Mononuclear cell (primary cell): ENCODE data around the gene SPN. TPM values are rescaled to one million over a fixed set of nuclear protein-coding genes. Genes with fewer than 3 reads are reported as not detected.
"Not testable (repeated sequence)": the region's sequence is repeated elsewhere in the genome, so short reads cannot be mapped to it uniquely, and the experiment has no call there.

ENCODE experiments used
- H3K27me3 ChIP-seq: 2 replicates; pipeline ENCODE4 v1.6.0; 2011; ENCODE audit warnings: low read length, control low read depth; ENCODE audit not compliant: insufficient read depth
- H3K4me1 ChIP-seq: 2 replicates; pipeline ENCODE4 v1.5.1; 2011; ENCODE audit warnings: mild to moderate bottlenecking, low read length, control low read depth; ENCODE audit not compliant: insufficient read depth
- H3K4me3 ChIP-seq: 2 replicates; pipeline ENCODE4 v1.5.1; 2011; ENCODE audit warnings: mild to moderate bottlenecking, low read length, moderate library complexity
- H3K9me3 ChIP-seq: 2 replicates; pipeline ENCODE4 v1.5.1; 2011; ENCODE audit warnings: low read depth, mild to moderate bottlenecking, control low read depth, low read length
- total RNA-seq: library from RNA; depleted of rRNA; stranded (reverse); fragments of >200 nt; gene quantifications from one replicate; pipeline ENCODE4 v1.2.3, GENCODE V29; 2012

Gene SPN
- total RNA-seq, 1 donor: 29.7 TPM

- peaks cover 32% of the 10 kb centered on the region for H3K4me1 ChIP-seq
- H3K9me3 ChIP-seq: no peaks in the 10 kb centered on the region
These were observed 36.5 kb downstream of the SPN start for GRCh38 chr16:29699324-29700219.

GRCh38 chr16:29700253-29700987, 37.4 kb downstream of the SPN start:
- Histone ChIP-seq H3K27me3 (no peaks in the 10 kb centered on the region), H3K4me3 (no peak overlapping the region), H3K4me1 (peaks cover 32% of the 10 kb centered on the region), H3K9me3 (no peaks in the 10 kb centered on the region)

More at GRCh38 chr16:29699324-29700219, 36.5 kb downstream of the SPN start:
- no peaks in the 10 kb centered on the region for H3K27me3 ChIP-seq
- H3K4me3 ChIP-seq: no peak overlapping the region

GRCh38 chr16:29701214-29701555, 38.1 kb downstream of the SPN start:
- Histone ChIP-seq H3K4me3 (no peak overlapping the region), H3K4me1 (peaks cover 32% of the 10 kb centered on the region), H3K9me3 (no peaks in the 10 kb centered on the region), H3K27me3 (no peaks in the 10 kb centered on the region)

GRCh38 chr16:29702269-29702668, 39.2 kb downstream of the SPN start:
- Histone ChIP-seq H3K9me3 (no peaks in the 10 kb centered on the region), H3K27me3 (no peaks in the 10 kb centered on the region), H3K4me3 (no peak overlapping the region), H3K4me1 (peaks cover 32% of the 10 kb centered on the region)

GRCh38 chr16:29705030-29705429, 42.0 kb downstream of the SPN start:
- no peak overlapping the region for H3K4me3 ChIP-seq
- no peaks in the 10 kb centered on the region for H3K9me3 ChIP-seq
- H3K4me1 ChIP-seq: peaks cover 33% of the 10 kb centered on the region
- no peaks in the 10 kb centered on the region for H3K27me3 ChIP-seq

GRCh38 chr16:29707160-29707559, 44.1 kb downstream of the SPN start:
- not testable (repeated sequence) for H3K4me3 ChIP-seq, H3K27me3 ChIP-seq, H3K9me3 ChIP-seq
- peaks cover 37% of the 10 kb centered on the region for H3K4me1 ChIP-seq

- H3K4me1 ChIP-seq: peaks cover 29% of the 10 kb centered on the region
- H3K4me3 ChIP-seq: no peak overlapping the region
- no peaks in the 10 kb centered on the region for H3K27me3 ChIP-seq
- H3K9me3 ChIP-seq: no peaks in the 10 kb centered on the region
These were observed 46.0 kb downstream of the SPN start for GRCh38 chr16:29708917-29709600.

GRCh38 chr16:29709657-29710056, 46.6 kb downstream of the SPN start:
- H3K4me3 ChIP-seq, H3K9me3 ChIP-seq, H3K27me3 ChIP-seq: not testable (repeated sequence)
- H3K4me1 ChIP-seq: peaks cover 29% of the 10 kb centered on the region

- H3K27me3 ChIP-seq: no peaks in the 10 kb centered on the region
- peaks cover 29% of the 10 kb centered on the region for H3K4me1 ChIP-seq
- no peak overlapping the region for H3K4me3 ChIP-seq
- H3K9me3 ChIP-seq: no peaks in the 10 kb centered on the region
These were observed 47.5 kb downstream of the SPN start for GRCh38 chr16:29710227-29711219.

GRCh38 chr16:29712809-29713208, 49.8 kb downstream of the SPN start:
- Histone ChIP-seq H3K27me3 (no peaks in the 10 kb centered on the region), H3K4me1 (peaks cover 29% of the 10 kb centered on the region), H3K4me3 (no peak overlapping the region), H3K9me3 (no peaks in the 10 kb centered on the region)

- Histone ChIP-seq H3K9me3 (no peaks in the 10 kb centered on the region), H3K27me3 (no peaks in the 10 kb centered on the region), H3K4me1 (peaks cover 29% of the 10 kb centered on the region), H3K4me3 (no peak overlapping the region)
These were observed 51.3 kb downstream of the SPN start for GRCh38 chr16:29714396-29714795.

GRCh38 chr16:29714972-29715371, 51.9 kb downstream of the SPN start:
- H3K27me3 ChIP-seq: no peaks in the 10 kb centered on the region
- no peaks in the 10 kb centered on the region for H3K9me3 ChIP-seq
- H3K4me3 ChIP-seq: no peak overlapping the region
- H3K4me1 ChIP-seq: peaks cover 29% of the 10 kb centered on the region

GRCh38 chr16:29717113-29717512, 54.1 kb downstream of the SPN start:
- no peak overlapping the region for H3K4me3 ChIP-seq
- H3K4me1 ChIP-seq: peaks cover 13% of the 10 kb centered on the region
- H3K9me3 ChIP-seq: no peaks in the 10 kb centered on the region
- H3K27me3 ChIP-seq: no peaks in the 10 kb centered on the region

GRCh38 chr16:29719063-29719462, 56.0 kb downstream of the SPN start:
- peaks cover 5% of the 10 kb centered on the region for H3K4me1 ChIP-seq
- H3K27me3 ChIP-seq: no peaks in the 10 kb centered on the region
- no peak overlapping the region for H3K4me3 ChIP-seq
- H3K9me3 ChIP-seq: no peaks in the 10 kb centered on the region
